Natural killer cell (primary cell): ENCODE data around the gene CTF1. TPM values are rescaled to one million over a fixed set of nuclear protein-coding genes. Genes with fewer than 3 reads are reported as not detected.

ENCODE experiments used
- ATAC-seq, 3 donors: fragments of 150-1000 bp in 2 of 3; fragments of 200-7000 bp in 1 of 3; cut with Tn5 transposase; 1 replicate in 1 of 3; 2 replicates in 2 of 3; pipeline ENCODE4 v1.10.0; 2021; ENCODE audit warnings: mild to moderate bottlenecking in 2 of 3, moderate library complexity in 2 of 3
- DNase-seq, 2 donors: peaks; one replicate each; pipeline versions ENCODE4 v3.0.0 to v3.0.0-alpha.2; 2013 to 2021; ENCODE audit warnings: mixed read lengths in 1 of 2
- H3K27ac ChIP-seq: one replicate; pipeline ENCODE4 v1.5.1; 2013; ENCODE audit warnings: mild to moderate bottlenecking, low read length
- H3K27me3 ChIP-seq: one replicate; pipeline ENCODE4 v1.6.1; 2013; ENCODE audit warnings: low read length; ENCODE audit not compliant: control insufficient read depth, insufficient read depth
- H3K36me3 ChIP-seq: one replicate; pipeline ENCODE4 v1.6.1; 2013; ENCODE audit warnings: low read length; ENCODE audit not compliant: control insufficient read depth, insufficient read depth
- H3K4me1 ChIP-seq: one replicate; pipeline ENCODE4 v1.6.1; 2013; ENCODE audit warnings: low read length; ENCODE audit not compliant: control insufficient read depth, insufficient read depth
- H3K4me3 ChIP-seq: one replicate; pipeline ENCODE4 v1.5.1; 2013; ENCODE audit warnings: low read length
- H3K9me3 ChIP-seq: one replicate; pipeline ENCODE4 v1.6.1; 2013; ENCODE audit warnings: low read length; ENCODE audit not compliant: control insufficient read depth, insufficient read depth
- H3K27ac Mint-ChIP-seq, 2 donors: one replicate each; pipeline ENCODE4 v1.8.0; 2022; ENCODE audit warnings: mild to moderate bottlenecking in 2 of 2, mixed read lengths in 2 of 2, moderate library complexity in 1 of 2
- H3K27me3 Mint-ChIP-seq, 2 donors: one replicate each; pipeline ENCODE4 v1.8.0; 2022; ENCODE audit warnings: low read depth in 2 of 2, mixed read lengths in 2 of 2
- H3K36me3 Mint-ChIP-seq: one replicate; pipeline ENCODE4 v1.8.0; 2022; ENCODE audit warnings: mixed read lengths
- H3K4me1 Mint-ChIP-seq, 2 donors: one replicate each; pipeline ENCODE4 v1.8.0; 2022; ENCODE audit warnings: mixed read lengths in 2 of 2
- H3K4me3 Mint-ChIP-seq: one replicate; pipeline ENCODE4 v1.8.0; 2022; ENCODE audit warnings: mild to moderate bottlenecking, moderate library complexity, mixed read lengths
- H3K9me3 Mint-ChIP-seq, 2 donors: one replicate each; pipeline ENCODE4 v1.8.0; 2022; ENCODE audit warnings: mixed read lengths in 2 of 2
- CTCF ChIP-seq: fragments of 200-600 bp; IDR thresholded peaks from one replicate; pipeline ENCODE4 v1.8.0; 2022; ENCODE audit warnings: antibody characterized with exemption
- WGBS: methylation state at CpG from one replicate; pipeline ENCODE4 v1.1.7; 2013; ENCODE audit warnings: missing lambda C conversion rate; ENCODE audit not compliant: insufficient coverage; 5-methylcytosine and 5-hydroxymethylcytosine counted together
- intact Hi-C: fragments of 100-400 bp; cut with micrococcal nuclease; formaldehyde crosslinking; loops from one replicate; pipeline ENCODE4 v1.14.2; 2022
- total RNA-seq, 4 donors: library from RNA; stranded (reverse); fragments of 120-200 nt in 1 of 4; gene quantifications; one replicate each; pipeline versions ENCODE4 v1.2.3 to v1.2.4, GENCODE V29; 2013 to 2022

Gene CTF1
- total RNA-seq, 3 donors from 2014 or later (not counting 1 experiment from before 2014, with no cell fraction given): 0.45 to 0.60 (median 0.47) TPM

GRCh38 chr16:30874244-30874820 lies 22.1 kb upstream of the CTF1 start:
- Mint-ChIP-seq H3K27ac (peak overlapping the region; percentile 92 to 99), H3K9me3 (no peaks in the 10 kb centered on the region), H3K36me3 (no peaks in the 10 kb centered on the region), H3K4me3 (peak overlapping the region; percentile 97), H3K4me1 (peaks cover 39 to 54% of the 10 kb centered on the region in 2 donors), H3K27me3 (no peaks in the 10 kb centered on the region)
- peak overlapping the region; percentile 83 for H3K27ac ChIP-seq
- no peak for DNase-seq
- H3K4me1 ChIP-seq: peaks cover 43% of the 10 kb centered on the region
- no peak for TF ChIP-seq CTCF
- ATAC-seq: no peak
- no peaks in the 10 kb centered on the region for H3K9me3 ChIP-seq
- intact Hi-C loops: loop anchor here (2.0 kb wide), 2 partner anchors 28 to 48 kb away; partner anchors contain the start of gene FBXL19
- peaks cover 7% of the 10 kb centered on the region for H3K36me3 ChIP-seq
- peak overlapping the region; percentile 71 for H3K4me3 ChIP-seq
- 21% methylated on average over 23 of the region's 23 CpGs for WGBS
- no peaks in the 10 kb centered on the region for H3K27me3 ChIP-seq

GRCh38 chr16:30874821-30875717 lies 21.3 kb upstream of the CTF1 start:
- under 1% methylated on average over 85 of the region's 85 CpGs for WGBS
- H3K36me3 Mint-ChIP-seq: no peaks in the 10 kb centered on the region
- peaks cover 7% of the 10 kb centered on the region for H3K36me3 ChIP-seq
- peak overlapping the region; percentile 83 for H3K27ac ChIP-seq
- H3K27me3 Mint-ChIP-seq: no peaks in the 10 kb centered on the region
- peak; percentile 89 to 94 for DNase-seq
- peak overlapping the region; percentile 92 to 99 for H3K27ac Mint-ChIP-seq
- intact Hi-C loops: loop anchor here (2.0 to 5.0 kb wide), 3 partner anchors 28 to 48 kb away; partner anchors contain the start of gene FBXL19
- H3K4me1 Mint-ChIP-seq: peaks cover 39 to 54% of the 10 kb centered on the region in 2 donors
- peak overlapping the region; percentile 71 for H3K4me3 ChIP-seq
- no peak for TF ChIP-seq CTCF
- no peaks in the 10 kb centered on the region for H3K9me3 ChIP-seq
- ATAC-seq: peak; percentile 69 to 94 (median 86)
- H3K27me3 ChIP-seq: no peaks in the 10 kb centered on the region
- H3K4me1 ChIP-seq: peaks cover 43% of the 10 kb centered on the region
- H3K4me3 Mint-ChIP-seq: peak overlapping the region; percentile 97
- H3K9me3 Mint-ChIP-seq: no peaks in the 10 kb centered on the region

GRCh38 chr16:30875871-30876801 lies 20.3 kb upstream of the CTF1 start:
- Mint-ChIP-seq H3K27me3 (no peaks in the 10 kb centered on the region), H3K9me3 (no peaks in the 10 kb centered on the region), H3K4me1 (peaks cover 39 to 54% of the 10 kb centered on the region in 2 donors), H3K27ac (peak overlapping the region; percentile 92 to 99), H3K4me3 (peak overlapping the region; percentile 97), H3K36me3 (no peaks in the 10 kb centered on the region)
- peak overlapping the region; percentile 83 for H3K27ac ChIP-seq
- H3K9me3 ChIP-seq: no peaks in the 10 kb centered on the region
- no peaks in the 10 kb centered on the region for H3K27me3 ChIP-seq
- peaks cover 43% of the 10 kb centered on the region for H3K4me1 ChIP-seq
- DNase-seq (peak; percentile 30 to 63), ATAC-seq (peak; percentile 41 to 63 (median 55))
- H3K4me3 ChIP-seq: peak overlapping the region; percentile 71
- H3K36me3 ChIP-seq: peaks cover 7% of the 10 kb centered on the region
- intact Hi-C loops: loop anchor here (2.0 to 5.0 kb wide), 3 partner anchors 27 to 47 kb away; partner anchors contain the start of gene FBXL19
- no peak for TF ChIP-seq CTCF
- WGBS: 12% methylated on average over 12 of the region's 12 CpGs
